NCI-H2107 treated with DMSO at 0.1 percent for 48 hours (cell line): ENCODE measurements around the gene LCTL.

ENCODE experiments used
- DNase-seq: peaks from one replicate; lab custom pipeline; 2025; ENCODE audit not compliant: unreplicated experiment; lab: John Stamatoyannopoulos, UW

The LCTL gene

GRCh38 chr15:66565741-66566144 is at the start of gene LCTL:
Gene LCTL, minus strand, starts transcription at chr15:66565998. Its CDS starts 633 bp downstream, at chr15:66565365.
- DNase-seq: no peak

GRCh38 chr15:66614951-66615760 is 49.4 kb upstream of the LCTL start:
- DNase-seq: no peak

GRCh38 chr15:66614456-66614855 is 48.7 kb upstream of the LCTL start:
- DNase-seq: no peak

- no peak for DNase-seq
These were observed 47.9 kb upstream of the LCTL start for GRCh38 chr15:66613743-66614142.

GRCh38 chr15:66611257-66612053 is 45.7 kb upstream of the LCTL start:
- no peak for DNase-seq

GRCh38 chr15:66609876-66610275 is 44.1 kb upstream of the LCTL start:
- DNase-seq: no peak

- no peak for DNase-seq
These were observed 43.1 kb upstream of the LCTL start for GRCh38 chr15:66608881-66609280.

GRCh38 chr15:66608159-66608558 is 42.4 kb upstream of the LCTL start:
- DNase-seq: no peak

- DNase-seq: no peak
These were observed 37.7 kb upstream of the LCTL start for GRCh38 chr15:66603301-66604179.

GRCh38 chr15:66601521-66601920 is 35.7 kb upstream of the LCTL start:
- no peak for DNase-seq

- no peak for DNase-seq
These were observed 34.4 kb upstream of the LCTL start for GRCh38 chr15:66600240-66600627.

- DNase-seq: no peak
These were observed 33.9 kb upstream of the LCTL start for GRCh38 chr15:66599536-66600239.

GRCh38 chr15:66598095-66598815 is 32.5 kb upstream of the LCTL start:
- no peak for DNase-seq

GRCh38 chr15:66595931-66596545 is 30.2 kb upstream of the LCTL start:
- no peak for DNase-seq

GRCh38 chr15:66595332-66595731 is 29.5 kb upstream of the LCTL start:
- no peak for DNase-seq

- DNase-seq: no peak
These were observed 29.0 kb upstream of the LCTL start for GRCh38 chr15:66594836-66595235.

GRCh38 chr15:66594344-66594743 is 28.5 kb upstream of the LCTL start:
- no peak for DNase-seq

- DNase-seq: no peak
These were observed 27.5 kb upstream of the LCTL start for GRCh38 chr15:66593219-66593780.

GRCh38 chr15:66592505-66593218 is 26.9 kb upstream of the LCTL start:
- DNase-seq: no peak
